SU-DHL-6 (cell line): Measurements from ENCODE around the gene DSTN.

Experiments used
- CTCF ChIP-seq: fragments of 200-600 bp; sonication (generic); IDR thresholded peaks from one replicate; pipeline ENCODE4 v1.5.1; 2017; ENCODE audit warnings: antibody characterized with exemption, mild to moderate bottlenecking, low read length, moderate library complexity; ENCODE audit not compliant: insufficient read depth, poor library complexity, severe bottlenecking
- EZH2phosphoT487 ChIP-seq: fragments of 200-600 bp; sonication (generic), shearing (Covaris generic); conservative IDR thresholded peaks from 2 replicates; pipeline ENCODE4 v1.6.1; 2018; ENCODE audit warnings: mild to moderate bottlenecking, antibody characterized with exemption, low read length, moderate library complexity, mixed read lengths

GRCh38 chr20:17587824-17588223 is 17.9 kb downstream of the DSTN start:
- TF ChIP-seq CTCF: no peak
- TF ChIP-seq EZH2phosphoT487: no peak
